GM12875 (cell line): Measurements from ENCODE around the gene MLYCD.

Source experiments
- H3K4me3 ChIP-seq: one replicate; pipeline ENCODE4 v1.5.1; 2011; ENCODE audit warnings: low read depth, low read length, control low read depth
- CTCF ChIP-seq: IDR thresholded peaks from 2 replicates; pipeline ENCODE4 v1.5.1; 2011; ENCODE audit warnings: low read depth, mild to moderate bottlenecking, control low read depth, inconsistent platforms, low read length, moderate library complexity, borderline replicate concordance; ENCODE audit not compliant: insufficient read depth

Gene MLYCD

GRCh38 chr16:83930730-83931500, 32.0 kb downstream of the MLYCD start:
- no peak for TF ChIP-seq CTCF
- H3K4me3 ChIP-seq, result no peak overlapping the region

GRCh38 chr16:83931556-83931955, 32.6 kb downstream of the MLYCD start:
- H3K4me3 ChIP-seq, result no peak overlapping the region
- TF ChIP-seq CTCF, result no peak

GRCh38 chr16:83932304-83932703, 33.4 kb downstream of the MLYCD start:
- no peak overlapping the region for H3K4me3 ChIP-seq
- TF ChIP-seq CTCF, result no peak

- no peak overlapping the region for H3K4me3 ChIP-seq
- TF ChIP-seq CTCF, result no peak
Measured at GRCh38 chr16:83932955-83933673, 34.2 kb downstream of the MLYCD start.

- TF ChIP-seq CTCF, result no peak
- H3K4me3 ChIP-seq, result no peak overlapping the region
Measured at GRCh38 chr16:83933885-83934683, 35.2 kb downstream of the MLYCD start.

- H3K4me3 ChIP-seq, result no peak overlapping the region
- TF ChIP-seq CTCF, result no peak
Measured at GRCh38 chr16:83934684-83934977, 35.7 kb downstream of the MLYCD start.
